CD4-positive, alpha-beta T cell treated with Interleukin-4 for 1 hour (primary cell): ENCODE data around the gene EIF3CL.
"Not testable (repeated sequence)": the region's sequence is repeated elsewhere in the genome, so short reads cannot be mapped to it uniquely, and the experiment has no call there.

Experiments
- DNase-seq, 2 donors: peaks; one replicate each; pipeline ENCODE4 v3.0.0-alpha.2; 2020 to 2022

EIF3CL gene

GRCh38 chr16:28363408-28363807, 40.2 kb downstream of the EIF3CL start, which contains the start of gene NPIPB6:
TSS of gene NPIPB6 (minus strand) at chr16:28363508. CDS start at chr16:28362822, 686 bp downstream.
- not testable (repeated sequence) for DNase-seq

GRCh38 chr16:28362600-28362999, 41.0 kb downstream of the EIF3CL start:
- not testable (repeated sequence) for DNase-seq

- not testable (repeated sequence) for DNase-seq
Observed at GRCh38 chr16:28338230-28338629, 65.4 kb downstream of the EIF3CL start.

GRCh38 chr16:28336940-28337710, 66.5 kb downstream of the EIF3CL start:
- not testable (repeated sequence) for DNase-seq

- not testable (repeated sequence) for DNase-seq
Observed at GRCh38 chr16:28335678-28336077, 68.0 kb downstream of the EIF3CL start.

GRCh38 chr16:28332632-28333031, 71.0 kb downstream of the EIF3CL start:
- not testable (repeated sequence) for DNase-seq

- not testable (repeated sequence) for DNase-seq
Observed at GRCh38 chr16:28330981-28331380, 72.7 kb downstream of the EIF3CL start.

GRCh38 chr16:28330232-28330631, 73.4 kb downstream of the EIF3CL start:
- DNase-seq = peak; percentile 21 to 30
